ENCODE measurements around the gene FCRL3. TPM values are rescaled to one million over a fixed set of nuclear protein-coding genes. Genes with fewer than 3 reads are reported as not detected.
A peak's percentile ranks its signal among the peaks of the same experiment; 100 is the strongest.
"Not testable (repeated sequence)": the region's sequence is repeated elsewhere in the genome, so short reads cannot be mapped to it uniquely, and the experiment has no call there.

The FCRL3 gene
- under 0.01 TPM for total RNA-seq

GRCh38 chr1:157700732-157701131 is at the start of gene FCRL3:
Gene FCRL3, minus strand, starts transcription at chr1:157700769. Its CDS starts 280 bp downstream, at chr1:157700489.
- FAIRE-seq (no peak), DNase-seq (ENCODE audit: low spot score in 2 of 2) (no peak)

- FAIRE-seq (no peak), DNase-seq (ENCODE audit: low spot score in 2 of 2) (no peak)
These were observed 47.8 kb upstream of the FCRL3 start for GRCh38 chr1:157748262-157748817.

- FAIRE-seq (no peak), DNase-seq (ENCODE audit: low spot score in 2 of 2) (no peak)
These were observed 38.8 kb upstream of the FCRL3 start for GRCh38 chr1:157739229-157739901.

GRCh38 chr1:157735991-157736390 is 35.4 kb upstream of the FCRL3 start:
- FAIRE-seq; DNase-seq (ENCODE audit: low spot score in 2 of 2): not testable (repeated sequence)

- no peak for FAIRE-seq
- no peak for DNase-seq (ENCODE audit: low spot score in 2 of 2)
These were observed 33.8 kb upstream of the FCRL3 start for GRCh38 chr1:157734321-157734720.

- FAIRE-seq = no peak
These were observed 32.2 kb upstream of the FCRL3 start for GRCh38 chr1:157732755-157733154.

GRCh38 chr1:157725221-157725577 is 24.6 kb upstream of the FCRL3 start:
- no peak for FAIRE-seq
- no peak for DNase-seq (ENCODE audit: low spot score in 2 of 2)

More at GRCh38 chr1:157732755-157733154, 32.2 kb upstream of the FCRL3 start:
- no peak for DNase-seq (ENCODE audit: low spot score in 2 of 2)

- DNase-seq (ENCODE audit: low spot score in 2 of 2) (no peak), FAIRE-seq (no peak)
These were observed 24.1 kb upstream of the FCRL3 start for GRCh38 chr1:157724537-157725220.

- FAIRE-seq (no peak), DNase-seq (ENCODE audit: low spot score in 2 of 2) (no peak)
These were observed 22.6 kb upstream of the FCRL3 start for GRCh38 chr1:157723157-157723556.

- FAIRE-seq = no peak
- no peak for DNase-seq (ENCODE audit: low spot score in 2 of 2)
These were observed 21.4 kb upstream of the FCRL3 start for GRCh38 chr1:157721985-157722384.

- DNase-seq (ENCODE audit: low spot score in 2 of 2) (no peak), FAIRE-seq (no peak)
These were observed 15.2 kb upstream of the FCRL3 start for GRCh38 chr1:157715736-157716135.

GRCh38 chr1:157711802-157712201 is 11.2 kb upstream of the FCRL3 start:
- no peak for FAIRE-seq
- no peak for DNase-seq (ENCODE audit: low spot score in 2 of 2)

GRCh38 chr1:157704878-157705277 is 4.3 kb upstream of the FCRL3 start:
- no peak for FAIRE-seq
- no peak for DNase-seq (ENCODE audit: low spot score in 2 of 2)

- DNase-seq (ENCODE audit: low spot score in 2 of 2) (no peak), FAIRE-seq (no peak)
These were observed 3.4 kb upstream of the FCRL3 start for GRCh38 chr1:157703981-157704380.

- FAIRE-seq (no peak), DNase-seq (ENCODE audit: low spot score in 2 of 2) (no peak)
These were observed 1.8 kb upstream of the FCRL3 start for GRCh38 chr1:157702308-157702825.

GRCh38 chr1:157700305-157700704 is 264 bp downstream of the FCRL3 start:
- no peak for DNase-seq (ENCODE audit: low spot score in 2 of 2)
- no peak for FAIRE-seq

GRCh38 chr1:157697781-157698569 is 2.6 kb downstream of the FCRL3 start:
- DNase-seq (ENCODE audit: low spot score in 2 of 2) = no peak
- no peak for FAIRE-seq

GRCh38 chr1:157696966-157697628 is 3.5 kb downstream of the FCRL3 start:
- no peak for DNase-seq (ENCODE audit: low spot score in 2 of 2)
- no peak for FAIRE-seq

- no peak for FAIRE-seq
- DNase-seq (ENCODE audit: low spot score in 2 of 2) = no peak
These were observed 5.2 kb downstream of the FCRL3 start for GRCh38 chr1:157695417-157695816.

- FAIRE-seq (no peak), DNase-seq (ENCODE audit: low spot score in 2 of 2) (peak in 1 of 2 donors; percentile 54)
These were observed 9.2 kb downstream of the FCRL3 start for GRCh38 chr1:157691285-157691920.

All from frontal cortex (tissue), 4 donors.